ENCODE results near the gene EAPP. TPM values are rescaled to one million over a fixed set of nuclear protein-coding genes. Genes with fewer than 3 reads are reported as not detected.

Gene EAPP, protein sequence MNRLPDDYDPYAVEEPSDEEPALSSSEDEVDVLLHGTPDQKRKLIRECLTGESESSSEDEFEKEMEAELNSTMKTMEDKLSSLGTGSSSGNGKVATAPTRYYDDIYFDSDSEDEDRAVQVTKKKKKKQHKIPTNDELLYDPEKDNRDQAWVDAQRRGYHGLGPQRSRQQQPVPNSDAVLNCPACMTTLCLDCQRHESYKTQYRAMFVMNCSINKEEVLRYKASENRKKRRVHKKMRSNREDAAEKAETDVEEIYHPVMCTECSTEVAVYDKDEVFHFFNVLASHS
- 51.2 and 59.7 TPM in 2 replicates for total RNA-seq

DNA sequence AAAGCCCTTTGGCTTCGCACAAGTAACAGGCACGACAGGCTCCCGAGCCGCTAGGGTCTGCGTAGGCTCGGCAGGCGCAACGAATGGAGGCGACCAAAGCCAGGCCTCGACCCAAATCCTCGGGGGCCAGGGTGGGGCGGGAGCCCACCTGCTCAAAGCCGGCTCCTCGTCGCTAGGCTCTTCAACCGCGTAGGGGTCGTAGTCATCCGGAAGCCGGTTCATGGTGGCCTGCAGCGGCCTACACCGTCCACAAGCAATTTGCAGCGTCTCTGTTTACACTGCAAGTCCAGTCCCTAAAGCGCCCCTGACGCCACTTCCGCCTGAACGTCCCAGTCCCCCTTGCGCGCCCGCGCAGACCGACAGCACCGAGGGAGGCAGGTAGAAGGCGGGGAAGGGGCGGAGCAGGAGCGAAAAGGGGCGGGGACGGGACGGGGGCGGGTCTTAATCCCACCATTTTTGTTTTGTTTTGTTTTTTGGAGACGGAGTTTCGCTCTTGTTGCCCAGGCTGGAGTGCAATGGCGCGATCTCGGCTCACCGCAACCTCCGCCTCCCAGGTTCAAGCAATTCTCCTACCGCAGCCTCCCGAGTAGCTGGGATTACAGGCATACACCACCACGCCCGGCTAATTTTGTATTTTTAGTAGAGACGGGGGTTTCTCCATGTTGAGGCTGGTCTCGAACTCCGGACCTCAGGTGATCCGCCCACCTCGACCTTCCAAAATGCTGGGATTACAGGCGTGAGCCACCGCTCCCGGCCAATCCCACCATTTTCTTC lies at the start of gene EAPP:
Gene EAPP, minus strand, starts transcription at position 295 of the 774 bp plus-strand sequence. Its CDS starts 73 bp downstream, at position 222.

Small RNAs within 50 kb of the gene (small RNA-seq; reads per million reads assigned to genes)
- gene RNU1-27P = not detected
- gene RNU1-28P = not detected

Other genes starting within 250 kb of the EAPP start
- gene SPTSSA, start 77.5 kb downstream of the EAPP start, total RNA-seq = 17.5 and 19.6 TPM in 2 replicates
- gene SNX6, start 90.4 kb upstream of the EAPP start, total RNA-seq = 71.5 and 136 TPM in 2 replicates
- gene CFL2, start 174.9 kb upstream of the EAPP start, total RNA-seq = 43.6 and 99.2 TPM in 2 replicates

Measured in placental epithelial cell (primary cell).